ENCODE data around the gene PLD6.

PLD6 gene

GRCh38 chr17:17226451-17227265, 20.5 kb upstream of the PLD6 start:
- no peak for DNase-seq

- DNase-seq = no peak
These were observed 19.8 kb upstream of the PLD6 start for GRCh38 chr17:17225901-17226300.

DNA sequence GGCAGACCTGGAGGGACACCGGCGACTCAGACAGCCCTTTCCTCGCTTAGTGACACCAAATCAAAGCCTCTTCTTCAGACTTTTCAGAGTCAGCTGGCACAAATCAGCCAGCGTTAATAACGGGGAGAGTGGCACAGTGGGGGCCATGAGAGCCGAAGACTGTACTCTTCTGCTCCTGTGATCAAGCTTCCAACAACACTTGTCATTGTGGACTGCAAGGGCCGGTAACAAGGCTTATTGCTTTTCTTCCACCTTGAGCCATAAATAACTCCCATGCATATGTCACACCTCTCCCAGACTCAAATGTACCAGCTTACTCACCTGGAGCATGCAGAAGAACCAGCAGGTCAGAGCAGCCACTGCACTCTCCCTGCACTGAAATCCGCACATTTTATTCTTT, 18.0 kb upstream of the PLD6 start:
- no peak for DNase-seq

DNA sequence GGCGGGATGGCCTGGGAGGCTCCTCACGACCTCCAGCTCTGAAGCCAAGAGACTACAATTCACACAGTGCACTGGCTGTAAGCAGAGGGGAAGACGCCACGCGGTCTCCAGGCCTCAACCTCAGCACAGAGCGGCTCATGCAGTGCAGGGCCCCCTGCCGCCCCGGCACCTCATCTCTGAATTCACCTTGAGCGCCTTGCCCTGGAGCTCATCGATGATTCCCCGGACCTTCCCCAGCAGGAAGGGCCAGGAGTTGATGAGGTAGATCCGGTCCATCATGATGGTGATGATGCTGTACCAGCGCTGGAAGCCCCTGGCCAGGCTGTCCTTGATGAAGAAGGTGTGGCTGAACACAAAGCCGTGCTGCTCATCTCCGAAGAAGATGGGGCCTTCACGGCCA, 17.6 kb upstream of the PLD6 start:
- DNase-seq = no peak

DNA sequence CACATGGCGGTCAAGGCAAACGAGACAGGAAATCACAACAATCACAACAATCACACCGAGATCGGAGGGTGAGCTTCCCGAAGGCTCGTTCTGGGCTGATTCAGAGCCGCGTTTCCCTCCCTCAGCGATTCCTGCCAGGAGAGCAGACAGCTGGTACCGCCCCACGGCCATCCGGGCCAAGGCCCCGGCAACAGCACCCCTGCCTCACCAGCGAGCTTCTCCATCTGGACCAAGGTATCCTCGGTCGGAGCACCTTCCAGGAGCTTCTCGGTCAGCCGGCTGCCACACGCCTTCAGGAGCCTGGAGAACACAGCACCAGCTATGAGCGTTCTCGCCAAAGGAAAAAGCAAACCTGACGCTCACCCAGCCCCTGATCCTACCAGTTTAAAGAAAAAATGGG, 15.2 kb upstream of the PLD6 start:
- DNase-seq = no peak

- DNase-seq = no peak
These were observed 14.4 kb upstream of the PLD6 start for GRCh38 chr17:17220529-17220928.

DNA sequence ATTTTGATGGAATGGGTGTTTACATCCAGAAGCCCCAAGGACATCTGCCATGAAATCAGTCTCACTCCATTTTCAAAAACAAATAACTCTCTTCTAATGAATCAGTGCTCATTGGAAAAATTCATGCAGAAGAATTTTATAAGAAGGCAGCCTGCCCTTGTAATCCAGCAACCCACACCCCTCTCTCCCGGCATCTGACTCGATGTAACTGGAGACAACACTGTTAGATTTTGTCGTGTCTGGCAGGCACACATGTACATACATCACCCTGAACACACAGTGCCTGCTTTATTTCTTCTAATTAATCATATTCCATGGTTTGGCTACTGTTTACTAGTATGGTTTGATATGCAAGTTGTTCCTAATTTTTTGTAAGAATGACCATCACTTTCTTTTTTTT, 11.9 kb upstream of the PLD6 start:
- DNase-seq = no peak

DNA sequence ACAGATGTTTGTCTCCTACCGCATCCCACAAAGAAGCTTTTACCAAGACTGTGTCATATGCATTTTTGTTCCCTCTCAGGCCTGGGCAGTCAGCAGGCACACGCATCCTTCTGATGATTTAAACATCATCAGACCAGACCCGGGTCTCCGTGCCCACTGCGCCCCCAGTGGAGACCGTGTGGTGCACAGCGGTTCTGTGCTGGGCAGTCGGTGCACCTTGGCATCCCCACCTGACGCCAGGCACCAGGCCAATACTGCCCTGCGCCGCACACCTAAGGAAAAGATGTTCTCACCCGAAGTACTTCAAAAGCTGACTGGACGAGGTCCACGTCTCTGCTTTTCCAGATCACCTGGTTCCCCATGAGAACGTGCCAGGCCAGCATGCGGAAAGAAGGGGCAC, 10.6 kb upstream of the PLD6 start:
- no peak for DNase-seq

GRCh38 chr17:17216236-17216635, 10.1 kb upstream of the PLD6 start:
- DNase-seq = no peak

- no peak for DNase-seq
These were observed 9.4 kb upstream of the PLD6 start for GRCh38 chr17:17215575-17215974.

GRCh38 chr17:17214646-17215436, 8.7 kb upstream of the PLD6 start:
- no peak for DNase-seq

DNA sequence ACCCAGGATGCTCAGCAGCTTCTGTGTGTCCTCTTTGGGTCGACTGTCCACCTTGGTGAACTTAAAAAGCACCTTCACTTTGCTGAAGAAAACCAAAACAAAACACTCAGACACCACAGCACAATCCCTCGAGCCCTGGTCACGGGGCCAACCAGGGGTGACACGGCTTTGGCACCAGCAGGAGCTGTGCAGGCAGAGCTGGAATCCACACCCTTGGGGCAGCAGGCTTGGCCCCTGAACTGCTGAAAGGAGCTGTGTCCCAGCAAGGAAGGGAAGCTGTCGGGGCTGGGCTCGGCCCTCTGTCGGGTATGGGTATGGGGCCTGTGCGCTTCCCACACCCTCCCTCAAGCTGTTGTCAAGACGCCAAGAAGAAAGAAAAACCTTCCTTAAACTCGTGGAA, 7.6 kb upstream of the PLD6 start:
- DNase-seq = no peak

- no peak for DNase-seq
These were observed 1.9 kb upstream of the PLD6 start for GRCh38 chr17:17207998-17208397.

DNA sequence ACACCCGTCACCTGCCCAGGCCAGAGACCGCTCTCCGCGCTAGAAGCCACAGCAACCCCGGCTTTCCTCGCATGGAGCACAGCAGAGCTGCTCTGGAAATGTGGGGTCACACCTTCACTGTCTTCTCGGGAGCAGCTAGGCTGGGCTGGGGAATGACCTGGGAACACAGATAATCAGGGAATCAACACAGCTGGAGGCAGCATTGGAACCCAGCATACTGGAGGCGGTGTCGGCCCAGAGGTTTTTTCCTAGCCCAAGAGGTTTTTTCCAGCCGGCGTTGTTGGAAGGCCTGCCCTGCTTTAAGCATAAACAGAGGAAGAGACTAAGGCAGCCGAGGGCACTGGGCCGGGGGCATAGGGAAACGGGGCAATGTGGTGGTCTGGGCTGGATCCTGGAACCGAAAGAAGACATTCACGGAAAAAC, 791 bp upstream of the PLD6 start:
- DNase-seq = no peak

- DNase-seq = no peak
These were observed 587 bp downstream of the PLD6 start for GRCh38 chr17:17205368-17206123.

DNA sequence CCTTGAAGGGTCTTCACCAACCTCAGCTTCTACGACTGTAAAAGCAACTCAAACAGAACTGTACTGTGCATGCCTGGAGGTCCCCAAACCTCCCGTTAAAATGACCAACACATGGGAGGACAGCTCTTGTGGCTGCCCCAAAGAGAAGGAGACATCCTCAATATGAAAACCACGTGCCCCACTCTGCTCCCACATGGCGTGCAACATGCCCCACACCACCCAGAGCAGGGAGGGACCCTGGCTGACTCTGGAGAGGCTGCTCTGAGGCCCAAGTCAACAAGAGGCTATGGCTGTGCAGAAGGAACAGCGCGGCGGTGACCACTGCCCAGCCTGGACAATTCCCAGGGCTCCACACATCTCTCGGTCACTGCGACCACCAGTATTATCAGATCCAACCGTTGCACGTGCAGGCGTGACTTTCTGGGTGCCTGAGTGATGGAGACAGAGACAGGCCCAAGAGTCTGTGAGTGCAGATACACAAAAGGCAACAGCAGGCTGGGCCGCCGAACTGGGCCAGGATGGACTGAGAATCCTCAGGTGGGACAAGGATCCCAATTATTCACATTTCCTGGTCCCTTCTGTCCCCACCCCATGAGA, 1.4 kb downstream of the PLD6 start:
- no peak for DNase-seq

GRCh38 chr17:17204041-17204591, 2.0 kb downstream of the PLD6 start:
- no peak for DNase-seq

GRCh38 chr17:17203173-17203730, 2.9 kb downstream of the PLD6 start:
- no peak for DNase-seq

DNA sequence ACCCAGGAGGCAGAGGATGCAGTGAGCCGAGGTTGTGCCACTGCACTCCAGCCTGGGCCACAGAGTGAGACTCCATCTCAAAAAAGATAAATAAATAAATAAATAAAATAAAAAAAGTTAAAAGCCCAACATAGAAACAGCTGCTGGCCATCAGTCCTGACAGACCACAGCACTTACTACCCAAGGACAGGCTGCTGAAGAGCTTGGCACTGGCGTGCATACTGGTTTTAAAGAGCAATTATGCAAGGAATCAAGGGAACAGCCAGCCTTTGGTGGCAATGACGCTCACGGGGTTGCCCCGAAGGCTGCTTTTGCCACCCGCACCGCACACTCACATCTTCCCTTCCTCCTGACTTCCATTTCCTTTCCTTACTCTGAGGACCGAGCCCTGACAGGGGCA, 4.2 kb downstream of the PLD6 start:
- no peak for DNase-seq

DNA sequence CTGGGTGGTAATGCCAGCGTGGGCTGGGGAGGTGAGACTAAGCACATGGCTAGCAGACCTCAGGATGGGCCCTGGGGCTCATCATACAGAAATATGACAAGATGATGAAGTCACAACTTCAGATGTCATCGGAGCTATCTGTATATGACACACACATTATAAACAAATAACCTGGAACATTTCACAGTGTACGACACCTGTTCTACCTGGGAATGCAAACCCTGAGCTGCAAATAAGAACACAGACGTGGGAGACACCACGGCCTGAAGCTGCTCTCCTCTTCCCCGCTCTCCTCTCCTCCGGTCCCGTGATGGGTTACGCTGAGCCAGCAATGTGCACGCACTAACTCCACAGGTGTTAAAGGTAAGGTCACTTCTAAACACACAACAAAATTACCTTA, 4.9 kb downstream of the PLD6 start:
- no peak for DNase-seq

- no peak for DNase-seq
These were observed 5.3 kb downstream of the PLD6 start for GRCh38 chr17:17200831-17201230.

GRCh38 chr17:17200311-17200710, 5.8 kb downstream of the PLD6 start:
- DNase-seq = no peak

DNA sequence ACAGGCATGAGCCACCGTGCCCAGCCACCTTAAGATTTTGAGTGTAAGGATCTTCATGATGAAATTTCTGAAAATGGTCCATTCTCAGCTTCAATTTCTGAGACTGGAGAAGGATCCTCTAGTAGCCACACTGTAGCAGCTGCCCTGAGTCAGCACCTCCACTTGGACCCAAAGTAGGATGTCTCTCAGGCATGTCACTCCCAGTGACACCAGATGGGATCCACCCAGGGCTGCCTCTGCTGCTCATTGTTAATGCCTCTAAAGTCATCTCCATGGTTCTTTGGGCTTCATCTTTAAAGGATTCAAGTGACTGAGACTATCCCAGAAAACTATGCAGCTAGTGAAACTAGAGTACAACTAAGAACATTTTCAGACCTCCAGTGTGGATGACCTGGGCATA, 7.9 kb downstream of the PLD6 start:
- DNase-seq = no peak
